ENCODE results near the gene ANTXR2. TPM values are rescaled to one million over a fixed set of nuclear protein-coding genes. Genes with fewer than 3 reads are reported as not detected.
A peak's percentile ranks its signal among the peaks of the same experiment; 100 is the strongest.

ANTXR2 gene
- total and polyA plus RNA-seq, 11 donors: 7.0 to 76.7 (median 46.6) TPM

DNA sequence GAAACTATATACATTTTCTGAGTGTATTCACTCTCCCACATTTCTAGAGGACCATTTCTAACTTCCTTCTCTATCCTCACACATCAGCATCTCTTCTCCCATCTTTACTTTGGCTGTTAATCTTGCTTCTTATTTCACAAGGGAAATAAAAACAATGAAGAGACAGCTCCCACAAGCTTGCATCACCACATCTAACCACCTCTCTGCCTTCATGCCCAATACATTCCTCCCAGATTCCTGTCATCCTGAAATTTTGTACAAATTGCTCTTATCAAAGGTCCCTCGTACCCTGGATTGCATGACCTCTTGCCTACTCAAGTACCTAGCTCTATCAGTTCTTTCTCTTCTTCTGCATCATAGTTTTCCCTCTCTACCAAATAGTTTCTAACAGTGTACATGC lies 215.2 kb downstream of the ANTXR2 start:
- intact Hi-C loops (cut with DNase I): no loop called here
- Histone ChIP-seq H3K36me3 (no peaks in the 10 kb centered on the region), H3K4me3 (no peak overlapping the region), H3K27me3 (no peaks in the 10 kb centered on the region), H3K4me1 (no peaks in the 10 kb centered on the region), H3K9me3 (no peaks in the 10 kb centered on the region), H3K27ac (no peak overlapping the region)
- 60 to 82% (median 75%) methylated on average over 1 of the region's 1 CpG for WGBS, 4 donors
- DNase-seq: no peak
- ATAC-seq: no peak
- TF ChIP-seq, protein P1, sequence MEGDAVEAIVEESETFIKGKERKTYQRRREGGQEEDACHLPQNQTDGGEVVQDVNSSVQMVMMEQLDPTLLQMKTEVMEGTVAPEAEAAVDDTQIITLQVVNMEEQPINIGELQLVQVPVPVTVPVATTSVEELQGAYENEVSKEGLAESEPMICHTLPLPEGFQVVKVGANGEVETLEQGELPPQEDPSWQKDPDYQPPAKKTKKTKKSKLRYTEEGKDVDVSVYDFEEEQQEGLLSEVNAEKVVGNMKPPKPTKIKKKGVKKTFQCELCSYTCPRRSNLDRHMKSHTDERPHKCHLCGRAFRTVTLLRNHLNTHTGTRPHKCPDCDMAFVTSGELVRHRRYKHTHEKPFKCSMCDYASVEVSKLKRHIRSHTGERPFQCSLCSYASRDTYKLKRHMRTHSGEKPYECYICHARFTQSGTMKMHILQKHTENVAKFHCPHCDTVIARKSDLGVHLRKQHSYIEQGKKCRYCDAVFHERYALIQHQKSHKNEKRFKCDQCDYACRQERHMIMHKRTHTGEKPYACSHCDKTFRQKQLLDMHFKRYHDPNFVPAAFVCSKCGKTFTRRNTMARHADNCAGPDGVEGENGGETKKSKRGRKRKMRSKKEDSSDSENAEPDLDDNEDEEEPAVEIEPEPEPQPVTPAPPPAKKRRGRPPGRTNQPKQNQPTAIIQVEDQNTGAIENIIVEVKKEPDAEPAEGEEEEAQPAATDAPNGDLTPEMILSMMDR (IDR thresholded peaks at IDR 0.05): no peak
- no peak for TF ChIP-seq POLR2A (IDR thresholded peaks at IDR 0.05)

DNA sequence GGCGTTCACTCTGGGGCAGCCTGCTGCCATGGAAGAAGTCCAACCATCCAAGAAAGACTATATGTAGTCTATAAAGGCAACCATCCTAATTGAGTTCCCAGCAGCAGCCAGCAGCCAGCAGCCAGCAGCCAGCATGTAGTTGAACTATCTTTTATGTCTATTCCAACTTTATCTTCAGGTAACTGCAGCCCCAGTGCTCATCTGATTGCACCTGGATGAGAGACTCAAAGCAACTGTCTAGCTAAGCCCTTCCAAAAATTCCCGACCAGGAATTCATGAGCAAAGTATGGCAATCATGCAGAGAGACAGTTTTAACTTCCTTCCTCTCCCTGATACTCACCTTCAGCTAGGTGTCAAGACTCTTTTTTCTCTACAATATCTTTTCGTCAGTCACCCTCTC lies 216.8 kb downstream of the ANTXR2 start:
- 77 to 83% (median 81%) methylated on average over 3 of the region's 3 CpGs for WGBS, 4 donors
- H3K36me3 ChIP-seq: no peaks in the 10 kb centered on the region
- DNase-seq: no peak
- no peaks in the 10 kb centered on the region for H3K27me3 ChIP-seq
- TF ChIP-seq, protein P1 (IDR thresholded peaks at IDR 0.05): no peak
- TF ChIP-seq POLR2A (IDR thresholded peaks at IDR 0.05): no peak
- no peak overlapping the region for H3K27ac ChIP-seq
- no peak overlapping the region for H3K4me3 ChIP-seq
- intact Hi-C loops (cut with DNase I): no loop called here
- H3K9me3 ChIP-seq: no peaks in the 10 kb centered on the region
- no peaks in the 10 kb centered on the region for H3K4me1 ChIP-seq
- no peak for ATAC-seq

DNA sequence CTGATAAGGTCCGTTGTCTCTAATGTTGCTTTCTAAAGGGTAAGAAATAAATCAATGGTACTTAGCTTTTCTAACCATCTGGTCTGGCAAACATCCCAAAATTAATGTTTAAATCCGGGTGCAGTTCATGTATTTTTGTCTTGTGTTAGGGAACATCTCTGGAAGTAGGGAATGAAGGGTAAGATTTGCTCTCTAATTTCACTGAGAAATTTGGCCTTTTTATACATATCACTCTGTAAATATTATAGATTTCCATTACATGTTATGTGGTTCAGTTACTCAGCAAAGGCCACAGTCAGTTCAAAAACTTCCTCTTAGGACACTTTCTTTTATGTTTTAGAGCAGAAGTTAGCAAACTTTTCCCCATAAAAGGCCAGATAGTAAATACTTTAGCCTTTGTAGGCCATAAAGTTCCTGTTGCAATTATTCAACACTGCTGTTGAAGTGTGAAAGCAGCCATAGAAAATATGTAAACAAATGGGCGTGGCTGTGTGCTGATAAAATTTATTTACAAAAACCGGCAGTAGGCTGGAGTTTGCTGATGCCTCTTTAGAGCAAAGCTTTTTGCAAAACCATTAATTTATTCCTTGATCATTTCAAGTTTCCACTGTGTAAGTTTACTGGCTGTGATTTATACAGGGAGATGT lies 218.1 kb downstream of the ANTXR2 start:
- H3K36me3 ChIP-seq: no peaks in the 10 kb centered on the region
- no peak overlapping the region for H3K27ac ChIP-seq
- no peak for DNase-seq
- WGBS, 4 donors: 48 to 64% (median 58%) methylated on average over 4 of the region's 4 CpGs
- intact Hi-C loops (cut with DNase I): no loop called here
- no peaks in the 10 kb centered on the region for H3K9me3 ChIP-seq
- H3K27me3 ChIP-seq: no peaks in the 10 kb centered on the region
- peaks cover 0 to 3% (median 0%) of the 10 kb centered on the region in 12 donors for H3K4me1 ChIP-seq
- H3K4me3 ChIP-seq: no peak overlapping the region
- ATAC-seq: no peak
- TF ChIP-seq, protein P1 (IDR thresholded peaks at IDR 0.05): no peak
- TF ChIP-seq POLR2A (IDR thresholded peaks at IDR 0.05): no peak

DNA sequence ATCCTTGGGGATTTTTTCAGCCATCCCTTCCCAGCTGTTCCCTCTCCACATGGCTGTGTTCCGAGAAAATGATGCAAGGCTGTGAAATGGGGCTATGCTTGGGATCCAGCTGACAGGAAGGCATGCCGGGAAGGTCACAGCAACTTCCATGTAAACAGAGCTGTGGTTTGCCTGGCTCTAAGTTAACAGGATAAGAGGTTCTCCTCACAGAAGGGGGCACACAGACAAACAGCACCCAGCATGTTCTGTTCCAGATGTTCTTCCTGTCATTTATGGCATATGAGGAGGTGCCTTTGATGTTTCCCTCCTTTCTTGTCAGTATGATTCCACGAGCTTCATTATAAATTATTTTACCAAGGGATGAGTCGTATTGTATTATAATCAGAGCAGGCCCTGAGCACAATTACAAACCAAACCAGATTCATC lies 220.7 kb downstream of the ANTXR2 start:
- peak; percentile 5 to 54 (median 29) for DNase-seq
- no peaks in the 10 kb centered on the region for H3K9me3 ChIP-seq
- no peaks in the 10 kb centered on the region for H3K27me3 ChIP-seq
- peak overlapping the region in 5 of 12 donors; percentile 16 to 43 (median 25) for H3K27ac ChIP-seq
- 44 to 54% (median 51%) methylated on average over 4 of the region's 4 CpGs for WGBS, 4 donors
- TF ChIP-seq, protein P1 (IDR thresholded peaks at IDR 0.05): no peak
- no peak for TF ChIP-seq POLR2A (IDR thresholded peaks at IDR 0.05)
- H3K4me3 ChIP-seq: no peak overlapping the region
- H3K4me1 ChIP-seq: peaks cover 0 to 3% (median 0%) of the 10 kb centered on the region in 12 donors
- H3K36me3 ChIP-seq: no peaks in the 10 kb centered on the region
- ATAC-seq: peak; percentile 20 to 96 (median 60)
- intact Hi-C loops (cut with DNase I): no loop called here

Data from heart left ventricle (tissue), 16 donors.